Calu3 (cell line): ENCODE results near the gene CELA2A. TPM values are rescaled to one million over a fixed set of nuclear protein-coding genes. Genes with fewer than 3 reads are reported as not detected.

Source experiments
- BruUV-seq: library from RNA; stranded (reverse); fragments of 400-500 nt; replicated peaks from 2 replicates; lab custom pipeline; 2021; lab: Mats Ljungman, UMichigan
- CTCF ChIA-PET: fragments of 300-600 bp; sonication (Branson Sonifier 250); formaldehyde crosslinking; loops from one replicate; lab custom pipeline; 2022; ENCODE audit warnings: antibody characterized with exemption; lab: Charles Lee
- DNase-seq: peaks from one replicate; pipeline ENCODE4 v3.0.0; 2022
- H3K27ac Mint-ChIP-seq: one replicate; pipeline ENCODE4 v1.8.0; 2022; ENCODE audit warnings: mixed read lengths; ENCODE audit not compliant: unreplicated experiment
- H3K27me3 Mint-ChIP-seq: one replicate; pipeline ENCODE4 v1.8.0; 2022; ENCODE audit warnings: mixed read lengths; ENCODE audit not compliant: unreplicated experiment
- H3K36me3 Mint-ChIP-seq: one replicate; pipeline ENCODE4 v1.8.0; 2022; ENCODE audit warnings: mild to moderate bottlenecking, moderate library complexity, mixed read lengths; ENCODE audit not compliant: insufficient read depth, unreplicated experiment
- H3K4me1 Mint-ChIP-seq: one replicate; pipeline ENCODE4 v1.8.0; 2022; ENCODE audit warnings: mild to moderate bottlenecking, low read depth, mixed read lengths; ENCODE audit not compliant: unreplicated experiment
- H3K4me3 Mint-ChIP-seq: one replicate; pipeline ENCODE4 v1.8.0; 2022; ENCODE audit warnings: mild to moderate bottlenecking, low read depth, moderate library complexity, mixed read lengths; ENCODE audit not compliant: unreplicated experiment
- H3K9me3 Mint-ChIP-seq: one replicate; pipeline ENCODE4 v1.8.0; 2022; ENCODE audit warnings: low read depth, mixed read lengths; ENCODE audit not compliant: unreplicated experiment
- CTCF ChIP-seq: fragments of 200-600 bp; IDR thresholded peaks from one replicate; pipeline ENCODE4 v1.8.0; 2022; ENCODE audit warnings: antibody characterized with exemption; ENCODE audit not compliant: unreplicated experiment
- intact Hi-C: fragments of 100-400 bp; cut with micrococcal nuclease; formaldehyde crosslinking; loops from one replicate; pipeline ENCODE4 v1.10.0; 2022; ENCODE audit not compliant: unreplicated experiment
- total RNA-seq: library from RNA; stranded (reverse); gene quantifications from 2 replicates; pipeline ENCODE4 v1.2.3, GENCODE V29; 2022

The CELA2A gene
- total RNA-seq, 1 experiment from 2014 or later, result not detected

GRCh38 chr1:15410223-15410883, 46.2 kb upstream of the CELA2A start:
- peaks cover 34% of the 10 kb centered on the region for H3K36me3 Mint-ChIP-seq
- H3K4me3 Mint-ChIP-seq, result peak overlapping the region; percentile 79
- no peaks in the 10 kb centered on the region for H3K9me3 Mint-ChIP-seq
- intact Hi-C loops, result no loop called here
- peaks cover 14% of the 10 kb centered on the region for H3K27me3 Mint-ChIP-seq
- CTCF ChIA-PET, result interaction anchor here (0.6 kb wide), 1 partner anchor 53 kb away, joined by 3 read pairs; no protein-coding TSS in a partner anchor
- DNase-seq, result no peak
- no TSS peak for BruUV-seq
- no peak for TF ChIP-seq CTCF
- peak overlapping the region; percentile 86 for H3K27ac Mint-ChIP-seq
- peaks cover 23% of the 10 kb centered on the region for H3K4me1 Mint-ChIP-seq

DNA sequence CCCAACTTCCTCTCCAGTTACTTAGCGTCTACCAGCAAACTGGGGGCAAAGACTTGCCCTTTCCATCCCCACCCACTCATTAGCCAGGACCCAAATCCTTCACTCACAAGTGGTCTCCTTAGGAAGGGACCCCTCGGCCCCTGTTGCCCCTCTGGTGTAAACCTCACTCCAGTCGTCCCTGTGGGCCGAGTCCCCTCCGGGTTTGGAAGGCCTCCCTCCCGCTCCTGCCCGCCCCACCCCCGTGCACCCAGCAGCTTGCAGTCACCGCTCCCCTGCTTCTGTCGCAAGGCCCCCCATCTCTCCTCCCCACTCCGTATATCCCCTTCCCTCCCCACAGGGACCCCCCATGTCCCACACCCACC, 45.7 kb upstream of the CELA2A start:
- Mint-ChIP-seq H3K9me3 (no peaks in the 10 kb centered on the region), H3K4me1 (peaks cover 25% of the 10 kb centered on the region), H3K27ac (peak overlapping the region; percentile 86), H3K27me3 (peaks cover 14% of the 10 kb centered on the region), H3K36me3 (peaks cover 37% of the 10 kb centered on the region), H3K4me3 (peak overlapping the region; percentile 79)
- intact Hi-C loops, result no loop called here
- no TSS peak for BruUV-seq
- TF ChIP-seq CTCF, result no peak
- CTCF ChIA-PET, result interaction anchor here (0.6 kb wide), 1 partner anchor 8 kb away, joined by 3 read pairs; no protein-coding TSS in a partner anchor
- DNase-seq, result no peak

- Mint-ChIP-seq H3K27me3 (peaks cover 10% of the 10 kb centered on the region), H3K36me3 (peaks cover 45% of the 10 kb centered on the region)
- no peak for TF ChIP-seq CTCF
Measured at GRCh38 chr1:15411593-15412137, 44.9 kb upstream of the CELA2A start.

GRCh38 chr1:15412175-15412800, 44.2 kb upstream of the CELA2A start:
- intact Hi-C loops, result no loop called here
- Mint-ChIP-seq H3K4me3 (peak overlapping the region; percentile 79), H3K27me3 (peaks cover 4% of the 10 kb centered on the region), H3K36me3 (peaks cover 51% of the 10 kb centered on the region), H3K9me3 (no peaks in the 10 kb centered on the region), H3K27ac (no peak overlapping the region), H3K4me1 (peaks cover 38% of the 10 kb centered on the region)
- CTCF ChIA-PET, result no interaction called here
- BruUV-seq, result TSS peak; percentile 12
- TF ChIP-seq CTCF, result no peak
- no peak for DNase-seq

More at GRCh38 chr1:15411593-15412137, 44.9 kb upstream of the CELA2A start:
- no peak for DNase-seq
- Mint-ChIP-seq H3K4me3 (peak overlapping the region; percentile 79), H3K9me3 (no peaks in the 10 kb centered on the region), H3K27ac (no peak overlapping the region), H3K4me1 (peaks cover 33% of the 10 kb centered on the region)
- CTCF ChIA-PET, result interaction anchor here (0.6 kb wide), 1 partner anchor 9 kb away, joined by 3 read pairs; no protein-coding TSS in a partner anchor
- BruUV-seq, result no TSS peak
- intact Hi-C loops, result no loop called here
